ENCODE data around the gene CAPN11. TPM values are rescaled to one million over a fixed set of nuclear protein-coding genes. Genes with fewer than 3 reads are reported as not detected.
A peak's percentile ranks its signal among the peaks of the same experiment; 100 is the strongest.

Gene CAPN11
- total RNA-seq, 2 donors from 2014 or later = 0.16 to 0.44 TPM

GRCh38 chr6:44223319-44224028, 64.9 kb downstream of the CAPN11 start, which contains the start of gene SLC29A1:
TSS of gene SLC29A1 (plus strand) at chr6:44223595. CDS start at chr6:44227314, 3,719 bp downstream.
- Histone ChIP-seq H3K36me3 (no peaks in the 10 kb centered on the region), H3K4me3 (peak within 1 kb of the TSS; percentile 55 to 67), H3K9me3 (no peaks in the 10 kb centered on the region), H3K27ac (peak within 1 kb of the TSS; percentile 98), H3K27me3 (no peaks in the 10 kb centered on the region), H3K4me1 (peaks cover 0 to 91% of the 10 kb centered on the region in 2 donors)
- no peak for DNase-seq (ENCODE audit: low spot score)
- TF ChIP-seq, protein P1, sequence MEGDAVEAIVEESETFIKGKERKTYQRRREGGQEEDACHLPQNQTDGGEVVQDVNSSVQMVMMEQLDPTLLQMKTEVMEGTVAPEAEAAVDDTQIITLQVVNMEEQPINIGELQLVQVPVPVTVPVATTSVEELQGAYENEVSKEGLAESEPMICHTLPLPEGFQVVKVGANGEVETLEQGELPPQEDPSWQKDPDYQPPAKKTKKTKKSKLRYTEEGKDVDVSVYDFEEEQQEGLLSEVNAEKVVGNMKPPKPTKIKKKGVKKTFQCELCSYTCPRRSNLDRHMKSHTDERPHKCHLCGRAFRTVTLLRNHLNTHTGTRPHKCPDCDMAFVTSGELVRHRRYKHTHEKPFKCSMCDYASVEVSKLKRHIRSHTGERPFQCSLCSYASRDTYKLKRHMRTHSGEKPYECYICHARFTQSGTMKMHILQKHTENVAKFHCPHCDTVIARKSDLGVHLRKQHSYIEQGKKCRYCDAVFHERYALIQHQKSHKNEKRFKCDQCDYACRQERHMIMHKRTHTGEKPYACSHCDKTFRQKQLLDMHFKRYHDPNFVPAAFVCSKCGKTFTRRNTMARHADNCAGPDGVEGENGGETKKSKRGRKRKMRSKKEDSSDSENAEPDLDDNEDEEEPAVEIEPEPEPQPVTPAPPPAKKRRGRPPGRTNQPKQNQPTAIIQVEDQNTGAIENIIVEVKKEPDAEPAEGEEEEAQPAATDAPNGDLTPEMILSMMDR (IDR thresholded peaks at IDR 0.05) = peak in 1 of 2 donors; percentile 35

DNA sequence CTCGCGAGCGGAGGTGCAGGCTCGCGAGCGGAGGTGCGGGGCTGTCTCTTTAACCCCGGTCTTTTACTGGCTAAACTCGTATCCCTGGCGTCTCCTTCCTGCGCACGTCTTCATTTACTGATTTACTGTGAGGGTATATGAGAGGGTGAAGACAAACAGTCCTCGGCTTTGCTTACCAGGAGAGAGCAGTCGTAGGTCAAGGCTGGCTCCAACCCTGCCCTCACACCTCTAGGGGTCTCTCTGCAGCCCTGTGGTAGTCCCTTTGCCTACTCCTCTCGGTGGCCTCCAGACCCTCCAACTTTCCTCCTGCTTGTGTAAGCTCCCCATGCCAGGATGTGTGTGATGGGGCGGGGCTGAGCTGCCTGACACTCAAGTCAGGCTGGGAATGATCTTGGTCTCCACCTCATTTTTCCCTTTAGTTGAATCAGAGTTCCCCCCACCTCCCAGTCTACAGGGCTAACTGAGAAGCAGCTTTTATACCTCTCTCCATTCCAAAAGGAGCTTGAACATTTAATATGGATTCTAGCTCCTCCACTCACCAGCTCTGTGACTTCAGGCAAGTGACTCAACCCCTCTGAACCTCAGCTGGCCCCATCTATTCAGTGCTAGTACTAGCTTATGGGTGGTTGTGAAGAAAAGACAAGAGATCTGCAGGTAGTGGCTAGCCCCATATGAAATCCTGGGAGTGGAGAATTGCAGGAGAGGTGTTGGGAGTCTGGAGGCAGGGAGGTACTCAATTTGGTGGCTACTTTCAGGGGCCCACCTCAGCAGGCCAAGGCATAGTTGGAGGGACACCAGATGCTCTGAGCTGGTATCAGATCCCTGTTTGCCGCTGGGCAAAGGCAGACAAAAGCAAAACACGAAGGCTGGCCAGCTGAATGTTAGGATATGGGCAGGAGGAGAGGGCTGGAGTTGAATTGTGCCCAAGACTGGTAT, 65.7 kb downstream of the CAPN11 start:
- peak overlapping the region; percentile 98 for H3K27ac ChIP-seq
- no peaks in the 10 kb centered on the region for H3K9me3 ChIP-seq
- no peak for DNase-seq (ENCODE audit: low spot score)
- peak overlapping the region; percentile 55 to 67 for H3K4me3 ChIP-seq
- peaks cover under 1% of the 10 kb centered on the region for H3K36me3 ChIP-seq
- H3K4me1 ChIP-seq = peaks cover 0 to 92% of the 10 kb centered on the region in 2 donors
- no peaks in the 10 kb centered on the region for H3K27me3 ChIP-seq
- TF ChIP-seq, protein P1 (IDR thresholded peaks at IDR 0.05) = no peak

DNA sequence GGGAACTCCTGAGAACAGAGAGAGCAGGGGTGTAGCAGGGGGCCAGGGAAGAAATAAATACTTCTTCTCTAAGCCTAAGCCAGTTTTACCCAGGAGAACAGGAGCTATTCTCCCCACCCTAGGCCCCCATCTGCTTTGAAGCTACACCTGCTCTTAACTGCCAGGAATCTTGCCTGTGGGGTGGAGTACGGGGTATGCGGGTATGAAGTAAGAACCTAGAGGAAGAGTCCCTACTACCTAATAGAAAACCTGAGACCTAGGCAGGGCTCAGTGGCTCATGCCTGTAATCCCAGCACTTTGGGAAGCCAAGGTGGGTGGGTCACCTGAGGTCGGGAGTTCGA, 66.3 kb downstream of the CAPN11 start:
- Histone ChIP-seq H3K9me3 (no peaks in the 10 kb centered on the region), H3K36me3 (peaks cover 7% of the 10 kb centered on the region), H3K4me3 (no peak overlapping the region), H3K27ac (peak overlapping the region; percentile 98), H3K27me3 (no peaks in the 10 kb centered on the region), H3K4me1 (peaks cover 0 to 93% of the 10 kb centered on the region in 2 donors)
- no peak for DNase-seq (ENCODE audit: low spot score)
- TF ChIP-seq, protein P1 (IDR thresholded peaks at IDR 0.05) = no peak

DNA sequence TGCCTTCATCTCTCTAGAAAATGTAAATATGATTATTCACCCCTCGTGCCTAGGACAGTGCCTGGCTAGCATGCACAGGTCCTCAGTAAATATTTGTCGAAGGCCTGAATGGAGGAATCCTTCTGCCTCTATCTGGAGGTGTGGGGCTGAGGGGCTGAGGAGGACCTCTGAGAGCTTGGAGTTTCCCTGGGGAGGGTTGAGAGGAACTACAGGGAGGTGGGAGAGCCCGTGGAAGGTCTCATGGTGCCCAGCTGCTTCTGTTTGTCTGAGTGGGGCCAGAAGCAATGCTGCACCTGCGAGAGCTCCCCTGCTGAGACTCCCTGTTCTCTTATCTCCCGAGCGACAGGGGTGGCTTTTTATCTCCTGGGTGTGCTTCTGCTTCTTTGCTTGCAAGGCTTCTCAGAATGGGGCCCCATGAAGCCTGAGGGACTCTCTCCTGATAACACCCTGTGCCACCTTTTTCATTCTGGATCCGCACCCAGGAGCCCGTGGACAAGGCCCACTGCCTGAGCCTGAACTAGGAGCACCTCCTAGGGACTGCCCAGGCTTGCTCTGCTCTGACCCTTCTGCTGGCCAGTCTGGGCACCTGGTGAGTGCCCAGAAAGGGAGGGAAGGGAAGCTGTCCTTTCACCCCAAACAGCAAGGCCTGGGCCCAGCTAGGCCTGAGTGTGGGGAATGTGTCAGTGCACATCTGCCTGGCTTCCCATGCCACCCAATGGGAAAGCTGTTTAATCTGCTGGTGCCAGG, 67.1 kb downstream of the CAPN11 start:
- Histone ChIP-seq H3K4me1 (peaks cover 0 to 95% of the 10 kb centered on the region in 2 donors), H3K4me3 (no peak overlapping the region), H3K36me3 (peaks cover 15% of the 10 kb centered on the region), H3K9me3 (no peaks in the 10 kb centered on the region), H3K27ac (peak overlapping the region; percentile 98), H3K27me3 (no peaks in the 10 kb centered on the region)
- TF ChIP-seq, protein P1 (IDR thresholded peaks at IDR 0.05) = no peak
- no peak for DNase-seq (ENCODE audit: low spot score)

DNA sequence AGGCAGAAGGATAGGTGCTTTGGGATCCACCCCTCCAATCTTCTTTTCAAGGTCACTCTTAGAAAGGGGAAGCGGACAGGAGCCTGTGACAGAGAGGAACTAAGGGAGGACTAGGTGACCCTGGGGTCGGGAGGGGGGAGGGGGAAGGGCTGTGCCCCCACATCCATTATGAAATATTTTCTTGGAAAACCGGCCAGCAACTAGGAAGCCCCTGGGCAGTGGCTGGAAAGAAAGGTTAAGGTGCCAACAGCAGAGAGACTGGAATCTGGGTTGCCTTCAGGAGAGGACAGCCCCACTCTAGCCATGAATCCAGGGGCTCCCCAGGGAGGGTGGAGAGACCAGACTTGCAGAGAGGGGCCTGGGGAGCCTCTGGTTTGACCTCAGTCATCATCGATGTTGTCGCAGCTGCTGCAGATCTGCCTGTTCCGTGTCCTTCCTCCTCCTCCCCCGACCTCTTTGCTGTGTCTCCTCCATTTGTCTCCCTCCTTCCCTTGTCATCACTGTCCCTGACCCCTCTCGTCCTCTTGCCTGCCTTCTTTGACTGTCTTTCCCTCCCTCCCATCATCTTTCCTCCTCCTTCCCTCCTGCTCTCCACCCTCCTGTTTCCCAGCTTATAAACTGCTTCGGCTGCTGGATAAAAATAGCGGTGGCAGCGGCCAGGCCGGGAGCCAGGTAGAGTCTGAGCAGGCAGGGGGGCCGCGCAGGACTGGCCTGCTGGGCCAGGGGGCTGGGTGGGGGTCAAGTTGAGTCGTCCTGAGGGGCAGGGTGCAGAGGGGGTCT, 67.9 kb downstream of the CAPN11 start:
- Histone ChIP-seq H3K36me3 (peaks cover 23% of the 10 kb centered on the region), H3K4me3 (peak overlapping the region; percentile 8 to 39), H3K27me3 (no peaks in the 10 kb centered on the region), H3K4me1 (peaks cover 0 to 90% of the 10 kb centered on the region in 2 donors), H3K9me3 (no peaks in the 10 kb centered on the region), H3K27ac (peak overlapping the region; percentile 98)
- TF ChIP-seq, protein P1 (IDR thresholded peaks at IDR 0.05) = no peak
- DNase-seq (ENCODE audit: low spot score) = no peak

All from right atrium auricular region (tissue), 2 donors.